HEK293 (cell line): ENCODE results near the gene GCFC2.

Experiments used
- CTCF ChIP-seq: fragments of 450-650 bp; formaldehyde crosslinking; IDR thresholded peaks from 2 replicates; pipeline ENCODE4 v1.5.1; 2016; ENCODE audit warnings: missing biosample characterization, missing genetic modification characterization
- ZNF133 ChIP-seq: fragments of 450-650 bp; formaldehyde crosslinking; IDR thresholded peaks from 2 replicates; pipeline ENCODE4 v1.5.1; 2016; ENCODE audit warnings: missing biosample characterization, missing genetic modification characterization
- ZNF146 ChIP-seq: fragments of 450-650 bp; formaldehyde crosslinking; IDR thresholded peaks from 2 replicates; pipeline ENCODE4 v1.5.1; 2016; ENCODE audit warnings: missing biosample characterization, missing genetic modification characterization
- ZNF175 ChIP-seq: fragments of 450-650 bp; formaldehyde crosslinking; IDR thresholded peaks from 2 replicates; pipeline ENCODE4 v1.5.1; 2016; ENCODE audit warnings: missing biosample characterization, missing genetic modification characterization
- ZNF341 ChIP-seq: fragments of 450-650 bp; formaldehyde crosslinking; IDR thresholded peaks from 2 replicates; pipeline ENCODE4; 2016; ENCODE audit warnings: low read depth, missing biosample characterization, missing genetic modification characterization
- ZNF707 ChIP-seq: fragments of 450-650 bp; formaldehyde crosslinking; IDR thresholded peaks from 2 replicates; pipeline ENCODE4 v1.5.1; 2016; ENCODE audit warnings: missing biosample characterization, missing genetic modification characterization
- ZSCAN16 ChIP-seq: fragments of 450-650 bp; formaldehyde crosslinking; IDR thresholded peaks from 2 replicates; pipeline ENCODE4 v1.5.1; 2016; ENCODE audit warnings: missing biosample characterization, missing genetic modification characterization
- TF ChIP-seq, protein P1 (sequence below): fragments of 450-650 bp; formaldehyde crosslinking; optimal IDR thresholded peaks from 2 replicates; pipeline ENCODE3; 2016; ENCODE audit warnings: missing biosample characterization, mild to moderate bottlenecking, missing genetic modification characterization
- TF ChIP-seq, protein P2 (sequence below): fragments of 450-650 bp; formaldehyde crosslinking; IDR thresholded peaks from 2 replicates; pipeline ENCODE4 v1.5.1; 2016; ENCODE audit warnings: missing biosample characterization, missing genetic modification characterization
- TF ChIP-seq, protein P3 (sequence below): fragments of 450-650 bp; formaldehyde crosslinking; IDR thresholded peaks from 2 replicates; pipeline ENCODE4 v1.5.1; 2016; ENCODE audit warnings: missing biosample characterization, missing genetic modification characterization, borderline replicate concordance
- TF ChIP-seq, protein P4 (sequence below): fragments of 450-650 bp; formaldehyde crosslinking; IDR thresholded peaks from 2 replicates; pipeline ENCODE4 v1.5.1; 2016; ENCODE audit warnings: missing biosample characterization, missing genetic modification characterization
- TF ChIP-seq, protein P5 (sequence below): fragments of 450-650 bp; formaldehyde crosslinking; IDR thresholded peaks from 2 replicates; pipeline ENCODE4 v1.5.1; 2016; ENCODE audit warnings: missing biosample characterization, missing genetic modification characterization, low read depth

- TF ChIP-seq ZSCAN16 = no peak
- TF ChIP-seq ZNF341 (tag by site-specific recombination) = no peak
- no peak for TF ChIP-seq ZNF133 (tag by site-specific recombination)
- TF ChIP-seq CTCF (tag by site-specific recombination) = no peak
- TF ChIP-seq, protein P1, sequence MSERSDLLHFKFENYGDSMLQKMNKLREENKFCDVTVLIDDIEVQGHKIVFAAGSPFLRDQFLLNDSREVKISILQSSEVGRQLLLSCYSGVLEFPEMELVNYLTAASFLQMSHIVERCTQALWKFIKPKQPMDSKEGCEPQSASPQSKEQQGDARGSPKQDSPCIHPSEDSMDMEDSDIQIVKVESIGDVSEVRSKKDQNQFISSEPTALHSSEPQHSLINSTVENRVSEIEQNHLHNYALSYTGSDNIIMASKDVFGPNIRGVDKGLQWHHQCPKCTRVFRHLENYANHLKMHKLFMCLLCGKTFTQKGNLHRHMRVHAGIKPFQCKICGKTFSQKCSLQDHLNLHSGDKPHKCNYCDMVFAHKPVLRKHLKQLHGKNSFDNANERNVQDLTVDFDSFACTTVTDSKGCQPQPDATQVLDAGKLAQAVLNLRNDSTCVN (tag by site-specific recombination) = no peak
- TF ChIP-seq, protein P2, sequence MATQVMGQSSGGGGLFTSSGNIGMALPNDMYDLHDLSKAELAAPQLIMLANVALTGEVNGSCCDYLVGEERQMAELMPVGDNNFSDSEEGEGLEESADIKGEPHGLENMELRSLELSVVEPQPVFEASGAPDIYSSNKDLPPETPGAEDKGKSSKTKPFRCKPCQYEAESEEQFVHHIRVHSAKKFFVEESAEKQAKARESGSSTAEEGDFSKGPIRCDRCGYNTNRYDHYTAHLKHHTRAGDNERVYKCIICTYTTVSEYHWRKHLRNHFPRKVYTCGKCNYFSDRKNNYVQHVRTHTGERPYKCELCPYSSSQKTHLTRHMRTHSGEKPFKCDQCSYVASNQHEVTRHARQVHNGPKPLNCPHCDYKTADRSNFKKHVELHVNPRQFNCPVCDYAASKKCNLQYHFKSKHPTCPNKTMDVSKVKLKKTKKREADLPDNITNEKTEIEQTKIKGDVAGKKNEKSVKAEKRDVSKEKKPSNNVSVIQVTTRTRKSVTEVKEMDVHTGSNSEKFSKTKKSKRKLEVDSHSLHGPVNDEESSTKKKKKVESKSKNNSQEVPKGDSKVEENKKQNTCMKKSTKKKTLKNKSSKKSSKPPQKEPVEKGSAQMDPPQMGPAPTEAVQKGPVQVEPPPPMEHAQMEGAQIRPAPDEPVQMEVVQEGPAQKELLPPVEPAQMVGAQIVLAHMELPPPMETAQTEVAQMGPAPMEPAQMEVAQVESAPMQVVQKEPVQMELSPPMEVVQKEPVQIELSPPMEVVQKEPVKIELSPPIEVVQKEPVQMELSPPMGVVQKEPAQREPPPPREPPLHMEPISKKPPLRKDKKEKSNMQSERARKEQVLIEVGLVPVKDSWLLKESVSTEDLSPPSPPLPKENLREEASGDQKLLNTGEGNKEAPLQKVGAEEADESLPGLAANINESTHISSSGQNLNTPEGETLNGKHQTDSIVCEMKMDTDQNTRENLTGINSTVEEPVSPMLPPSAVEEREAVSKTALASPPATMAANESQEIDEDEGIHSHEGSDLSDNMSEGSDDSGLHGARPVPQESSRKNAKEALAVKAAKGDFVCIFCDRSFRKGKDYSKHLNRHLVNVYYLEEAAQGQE = no peak
- TF ChIP-seq, protein P3, sequence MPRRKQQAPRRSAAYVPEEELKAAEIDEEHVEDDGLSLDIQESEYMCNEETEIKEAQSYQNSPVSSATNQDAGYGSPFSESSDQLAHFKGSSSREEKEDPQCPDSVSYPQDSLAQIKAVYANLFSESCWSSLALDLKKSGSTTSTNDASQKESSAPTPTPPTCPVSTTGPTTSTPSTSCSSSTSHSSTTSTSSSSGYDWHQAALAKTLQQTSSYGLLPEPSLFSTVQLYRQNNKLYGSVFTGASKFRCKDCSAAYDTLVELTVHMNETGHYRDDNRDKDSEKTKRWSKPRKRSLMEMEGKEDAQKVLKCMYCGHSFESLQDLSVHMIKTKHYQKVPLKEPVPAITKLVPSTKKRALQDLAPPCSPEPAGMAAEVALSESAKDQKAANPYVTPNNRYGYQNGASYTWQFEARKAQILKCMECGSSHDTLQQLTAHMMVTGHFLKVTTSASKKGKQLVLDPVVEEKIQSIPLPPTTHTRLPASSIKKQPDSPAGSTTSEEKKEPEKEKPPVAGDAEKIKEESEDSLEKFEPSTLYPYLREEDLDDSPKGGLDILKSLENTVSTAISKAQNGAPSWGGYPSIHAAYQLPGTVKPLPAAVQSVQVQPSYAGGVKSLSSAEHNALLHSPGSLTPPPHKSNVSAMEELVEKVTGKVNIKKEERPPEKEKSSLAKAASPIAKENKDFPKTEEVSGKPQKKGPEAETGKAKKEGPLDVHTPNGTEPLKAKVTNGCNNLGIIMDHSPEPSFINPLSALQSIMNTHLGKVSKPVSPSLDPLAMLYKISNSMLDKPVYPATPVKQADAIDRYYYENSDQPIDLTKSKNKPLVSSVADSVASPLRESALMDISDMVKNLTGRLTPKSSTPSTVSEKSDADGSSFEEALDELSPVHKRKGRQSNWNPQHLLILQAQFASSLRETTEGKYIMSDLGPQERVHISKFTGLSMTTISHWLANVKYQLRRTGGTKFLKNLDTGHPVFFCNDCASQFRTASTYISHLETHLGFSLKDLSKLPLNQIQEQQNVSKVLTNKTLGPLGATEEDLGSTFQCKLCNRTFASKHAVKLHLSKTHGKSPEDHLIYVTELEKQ (tag by site-specific recombination) = no peak
- no peak for TF ChIP-seq ZNF146 (tag by site-specific recombination)
- no peak for TF ChIP-seq ZNF707
- TF ChIP-seq, protein P4, sequence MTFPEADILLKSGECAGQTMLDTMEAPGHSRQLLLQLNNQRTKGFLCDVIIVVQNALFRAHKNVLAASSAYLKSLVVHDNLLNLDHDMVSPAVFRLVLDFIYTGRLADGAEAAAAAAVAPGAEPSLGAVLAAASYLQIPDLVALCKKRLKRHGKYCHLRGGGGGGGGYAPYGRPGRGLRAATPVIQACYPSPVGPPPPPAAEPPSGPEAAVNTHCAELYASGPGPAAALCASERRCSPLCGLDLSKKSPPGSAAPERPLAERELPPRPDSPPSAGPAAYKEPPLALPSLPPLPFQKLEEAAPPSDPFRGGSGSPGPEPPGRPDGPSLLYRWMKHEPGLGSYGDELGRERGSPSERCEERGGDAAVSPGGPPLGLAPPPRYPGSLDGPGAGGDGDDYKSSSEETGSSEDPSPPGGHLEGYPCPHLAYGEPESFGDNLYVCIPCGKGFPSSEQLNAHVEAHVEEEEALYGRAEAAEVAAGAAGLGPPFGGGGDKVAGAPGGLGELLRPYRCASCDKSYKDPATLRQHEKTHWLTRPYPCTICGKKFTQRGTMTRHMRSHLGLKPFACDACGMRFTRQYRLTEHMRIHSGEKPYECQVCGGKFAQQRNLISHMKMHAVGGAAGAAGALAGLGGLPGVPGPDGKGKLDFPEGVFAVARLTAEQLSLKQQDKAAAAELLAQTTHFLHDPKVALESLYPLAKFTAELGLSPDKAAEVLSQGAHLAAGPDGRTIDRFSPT = no peak
- TF ChIP-seq ZNF175 = no peak
- TF ChIP-seq, protein P5, sequence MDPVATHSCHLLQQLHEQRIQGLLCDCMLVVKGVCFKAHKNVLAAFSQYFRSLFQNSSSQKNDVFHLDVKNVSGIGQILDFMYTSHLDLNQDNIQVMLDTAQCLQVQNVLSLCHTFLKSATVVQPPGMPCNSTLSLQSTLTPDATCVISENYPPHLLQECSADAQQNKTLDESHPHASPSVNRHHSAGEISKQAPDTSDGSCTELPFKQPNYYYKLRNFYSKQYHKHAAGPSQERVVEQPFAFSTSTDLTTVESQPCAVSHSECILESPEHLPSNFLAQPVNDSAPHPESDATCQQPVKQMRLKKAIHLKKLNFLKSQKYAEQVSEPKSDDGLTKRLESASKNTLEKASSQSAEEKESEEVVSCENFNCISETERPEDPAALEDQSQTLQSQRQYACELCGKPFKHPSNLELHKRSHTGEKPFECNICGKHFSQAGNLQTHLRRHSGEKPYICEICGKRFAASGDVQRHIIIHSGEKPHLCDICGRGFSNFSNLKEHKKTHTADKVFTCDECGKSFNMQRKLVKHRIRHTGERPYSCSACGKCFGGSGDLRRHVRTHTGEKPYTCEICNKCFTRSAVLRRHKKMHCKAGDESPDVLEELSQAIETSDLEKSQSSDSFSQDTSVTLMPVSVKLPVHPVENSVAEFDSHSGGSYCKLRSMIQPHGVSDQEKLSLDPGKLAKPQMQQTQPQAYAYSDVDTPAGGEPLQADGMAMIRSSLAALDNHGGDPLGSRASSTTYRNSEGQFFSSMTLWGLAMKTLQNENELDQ (tag by site-specific recombination) = no peak
Measured at GRCh38 chr2:75632813-75633212, 77.9 kb downstream of the GCFC2 start.
